Endothelial cell of umbilical vein (primary cell): ENCODE data around the gene SRSF9.

Experiments used
- EZH2 ChIP-seq: IDR thresholded peaks from 2 replicates; pipeline ENCODE4 v1.6.1; 2012; ENCODE audit warnings: borderline replicate concordance, low read depth, mild to moderate bottlenecking, moderate library complexity, low read length, inconsistent platforms; ENCODE audit not compliant: severe bottlenecking
- JUN ChIP-seq: IDR thresholded peaks from 2 replicates; pipeline ENCODE4 v1.6.1; 2011; ENCODE audit warnings: borderline replicate concordance, low read depth; ENCODE audit not compliant: insufficient read length, insufficient read depth
- MAX ChIP-seq: IDR thresholded peaks from 2 replicates; pipeline ENCODE4 v1.6.1; 2011; ENCODE audit not compliant: insufficient read depth, insufficient read length
- MYC ChIP-seq: IDR thresholded peaks from one replicate; pipeline ENCODE4 v1.6.1; 2011; ENCODE audit warnings: mild to moderate bottlenecking, low read depth, low read length
- POLR2A ChIP-seq: IDR thresholded peaks from 2 replicates; pipeline ENCODE4 v1.6.1; 2012; ENCODE audit warnings: low read depth, mild to moderate bottlenecking, control low read depth, low read length
- POLR2AphosphoS5 ChIP-seq: IDR thresholded peaks from 2 replicates; pipeline ENCODE4 v1.6.1; 2012; ENCODE audit warnings: low read depth, mild to moderate bottlenecking, control low read depth, low read length, moderate library complexity; ENCODE audit not compliant: insufficient read depth

GRCh38 chr12:120500581-120500980 is 31.0 kb upstream of the SRSF9 start:
- TF ChIP-seq JUN (no peak), MAX (no peak), MYC (no peak), POLR2AphosphoS5 (no peak), EZH2 (no peak), POLR2A (no peak)
